ENCODE results near the gene PTPRD. TPM values are rescaled to one million over a fixed set of nuclear protein-coding genes. Genes with fewer than 3 reads are reported as not detected.

The PTPRD gene
- total RNA-seq, 1 experiment from 2014 or later: 0.02 TPM

DNA sequence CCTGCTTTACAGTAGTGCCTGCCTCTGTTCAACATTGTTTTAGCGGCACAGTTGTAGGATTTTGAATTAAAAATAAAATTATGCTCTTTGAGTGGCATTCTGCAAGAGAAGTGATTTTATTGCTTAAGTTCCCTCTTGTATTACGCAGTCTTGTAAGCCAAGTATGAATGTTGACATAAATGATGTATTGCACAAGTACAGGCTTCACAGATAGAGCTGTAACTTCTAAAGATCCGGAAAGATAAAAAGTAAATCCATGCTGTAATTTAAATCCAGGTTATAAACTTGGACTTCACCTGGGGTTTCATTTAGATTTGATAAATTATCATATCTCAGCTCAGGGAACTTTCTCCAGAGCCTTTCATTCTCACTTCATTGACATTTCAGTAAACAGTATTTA, 1114.7 kb downstream of the PTPRD start:
- Histone ChIP-seq H3K9me2 (ENCODE audit: insufficient read depth) (no peaks in the 10 kb centered on the region), H3K79me2 (ENCODE audit: insufficient read depth, low read length) (no peaks in the 10 kb centered on the region), H2AFZ (ENCODE audit: low read depth, low read length, poor library complexity, severe bottlenecking) (no peak overlapping the region), H3K4me3 (replicated peaks in 1 of 2; ENCODE audit: low read depth in 1 of 2, low read length in 2 of 2) (no peak overlapping the region), H4K20me1 (ENCODE audit: insufficient read depth) (no peaks in the 10 kb centered on the region), H3K4me2 (ENCODE audit: low read length) (no peak overlapping the region), H3K36me3 (ENCODE audit: control insufficient read depth in 1 of 2, insufficient read depth in 2 of 2, low read length in 2 of 2) (no peaks in the 10 kb centered on the region), H3K27me3 (ENCODE audit: insufficient read depth, low read length) (no peaks in the 10 kb centered on the region), H3K9me3 (ENCODE audit: control insufficient read depth in 1 of 2, insufficient read depth in 1 of 2, low read depth in 1 of 2, low read length in 2 of 2) (peaks cover 11 to 28% of the 10 kb centered on the region in 2 experiments; a peak in 3 of 4 replicates), H3K4me1 (ENCODE audit: control insufficient read depth in 1 of 2, insufficient read depth in 2 of 2, low read length in 2 of 2) (no peaks in the 10 kb centered on the region), H3K27ac (ENCODE audit: low read depth, low read length) (no peak overlapping the region), H3K9ac (ENCODE audit: low read length) (no peak overlapping the region)
- ChIA-PET RAD21 (ENCODE audit: low non-redundant PET in 1 of 2, low total read pairs in 2 of 2, uncharacterized antibody in 2 of 2, unreplicated experiment in 2 of 2) (no interaction called here), CTCF (no interaction called here), POLR2A (no interaction called here)
- BruUV-seq (replicated peaks): no TSS peak
- DNase-seq (ENCODE audit: low read depth, low spot score): no peak
- TF ChIP-seq EGR1 (IDR thresholded peaks at IDR 0.05; ENCODE audit: low read depth) (no peak), POLR2AphosphoS5 (IDR thresholded peaks at IDR 0.05; ENCODE audit: low read depth, low read length) (no peak), ZFX (IDR thresholded peaks at IDR 0.05) (no peak), EZH2 (IDR thresholded peaks at IDR 0.05) (no peak), FOSL1 (IDR thresholded peaks at IDR 0.05; ENCODE audit: low read depth) (no peak), JUND (IDR thresholded peaks at IDR 0.05) (no peak), RAD21 (IDR thresholded peaks at IDR 0.05; ENCODE audit: low read depth) (no peak), EZH2phosphoT487 (IDR thresholded peaks at IDR 0.05; ENCODE audit: borderline replicate concordance) (no peak), CEBPB (IDR thresholded peaks at IDR 0.05; ENCODE audit: low read depth) (no peak), TCF7L2 (IDR thresholded peaks at IDR 0.05; ENCODE audit: borderline replicate concordance, extremely low read depth, insufficient read depth, insufficient read length) (no peak), ELF1 (IDR thresholded peaks at IDR 0.05; ENCODE audit: borderline replicate concordance, low read depth) (no peak), CBX3 (IDR thresholded peaks at IDR 0.05; ENCODE audit: low read depth) (no peak), POLR2A (IDR thresholded peaks at IDR 0.05; ENCODE audit: borderline replicate concordance, extremely low read depth, insufficient read depth, insufficient read length) (no peak)
- TF ChIP-seq, protein P1, sequence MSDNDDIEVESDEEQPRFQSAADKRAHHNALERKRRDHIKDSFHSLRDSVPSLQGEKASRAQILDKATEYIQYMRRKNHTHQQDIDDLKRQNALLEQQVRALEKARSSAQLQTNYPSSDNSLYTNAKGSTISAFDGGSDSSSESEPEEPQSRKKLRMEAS (IDR thresholded peaks at IDR 0.05): no peak
- TF ChIP-seq, protein P2, sequence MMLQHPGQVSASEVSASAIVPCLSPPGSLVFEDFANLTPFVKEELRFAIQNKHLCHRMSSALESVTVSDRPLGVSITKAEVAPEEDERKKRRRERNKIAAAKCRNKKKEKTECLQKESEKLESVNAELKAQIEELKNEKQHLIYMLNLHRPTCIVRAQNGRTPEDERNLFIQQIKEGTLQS (IDR thresholded peaks at IDR 0.05): no peak
- TF ChIP-seq, protein P3, sequence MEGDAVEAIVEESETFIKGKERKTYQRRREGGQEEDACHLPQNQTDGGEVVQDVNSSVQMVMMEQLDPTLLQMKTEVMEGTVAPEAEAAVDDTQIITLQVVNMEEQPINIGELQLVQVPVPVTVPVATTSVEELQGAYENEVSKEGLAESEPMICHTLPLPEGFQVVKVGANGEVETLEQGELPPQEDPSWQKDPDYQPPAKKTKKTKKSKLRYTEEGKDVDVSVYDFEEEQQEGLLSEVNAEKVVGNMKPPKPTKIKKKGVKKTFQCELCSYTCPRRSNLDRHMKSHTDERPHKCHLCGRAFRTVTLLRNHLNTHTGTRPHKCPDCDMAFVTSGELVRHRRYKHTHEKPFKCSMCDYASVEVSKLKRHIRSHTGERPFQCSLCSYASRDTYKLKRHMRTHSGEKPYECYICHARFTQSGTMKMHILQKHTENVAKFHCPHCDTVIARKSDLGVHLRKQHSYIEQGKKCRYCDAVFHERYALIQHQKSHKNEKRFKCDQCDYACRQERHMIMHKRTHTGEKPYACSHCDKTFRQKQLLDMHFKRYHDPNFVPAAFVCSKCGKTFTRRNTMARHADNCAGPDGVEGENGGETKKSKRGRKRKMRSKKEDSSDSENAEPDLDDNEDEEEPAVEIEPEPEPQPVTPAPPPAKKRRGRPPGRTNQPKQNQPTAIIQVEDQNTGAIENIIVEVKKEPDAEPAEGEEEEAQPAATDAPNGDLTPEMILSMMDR (IDR thresholded peaks at IDR 0.05 in 2 of 3, conservative IDR thresholded peaks at IDR 0.05 in 1 of 3; ENCODE audit: borderline replicate concordance in 1 of 3, insufficient read depth in 1 of 3, low read depth in 2 of 3, low read length in 2 of 3): no peak
- TF ChIP-seq, protein P4, sequence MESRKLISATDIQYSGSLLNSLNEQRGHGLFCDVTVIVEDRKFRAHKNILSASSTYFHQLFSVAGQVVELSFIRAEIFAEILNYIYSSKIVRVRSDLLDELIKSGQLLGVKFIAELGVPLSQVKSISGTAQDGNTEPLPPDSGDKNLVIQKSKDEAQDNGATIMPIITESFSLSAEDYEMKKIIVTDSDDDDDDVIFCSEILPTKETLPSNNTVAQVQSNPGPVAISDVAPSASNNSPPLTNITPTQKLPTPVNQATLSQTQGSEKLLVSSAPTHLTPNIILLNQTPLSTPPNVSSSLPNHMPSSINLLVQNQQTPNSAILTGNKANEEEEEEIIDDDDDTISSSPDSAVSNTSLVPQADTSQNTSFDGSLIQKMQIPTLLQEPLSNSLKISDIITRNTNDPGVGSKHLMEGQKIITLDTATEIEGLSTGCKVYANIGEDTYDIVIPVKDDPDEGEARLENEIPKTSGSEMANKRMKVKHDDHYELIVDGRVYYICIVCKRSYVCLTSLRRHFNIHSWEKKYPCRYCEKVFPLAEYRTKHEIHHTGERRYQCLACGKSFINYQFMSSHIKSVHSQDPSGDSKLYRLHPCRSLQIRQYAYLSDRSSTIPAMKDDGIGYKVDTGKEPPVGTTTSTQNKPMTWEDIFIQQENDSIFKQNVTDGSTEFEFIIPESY (IDR thresholded peaks at IDR 0.05; ENCODE audit: extremely low read depth, insufficient replicate concordance, low read length): no peak
- intact Hi-C loops (cut with micrococcal nuclease): no loop called here
- no peak for ATAC-seq
